ENCODE results near the gene EPS8L2.

The EPS8L2 gene

DNA sequence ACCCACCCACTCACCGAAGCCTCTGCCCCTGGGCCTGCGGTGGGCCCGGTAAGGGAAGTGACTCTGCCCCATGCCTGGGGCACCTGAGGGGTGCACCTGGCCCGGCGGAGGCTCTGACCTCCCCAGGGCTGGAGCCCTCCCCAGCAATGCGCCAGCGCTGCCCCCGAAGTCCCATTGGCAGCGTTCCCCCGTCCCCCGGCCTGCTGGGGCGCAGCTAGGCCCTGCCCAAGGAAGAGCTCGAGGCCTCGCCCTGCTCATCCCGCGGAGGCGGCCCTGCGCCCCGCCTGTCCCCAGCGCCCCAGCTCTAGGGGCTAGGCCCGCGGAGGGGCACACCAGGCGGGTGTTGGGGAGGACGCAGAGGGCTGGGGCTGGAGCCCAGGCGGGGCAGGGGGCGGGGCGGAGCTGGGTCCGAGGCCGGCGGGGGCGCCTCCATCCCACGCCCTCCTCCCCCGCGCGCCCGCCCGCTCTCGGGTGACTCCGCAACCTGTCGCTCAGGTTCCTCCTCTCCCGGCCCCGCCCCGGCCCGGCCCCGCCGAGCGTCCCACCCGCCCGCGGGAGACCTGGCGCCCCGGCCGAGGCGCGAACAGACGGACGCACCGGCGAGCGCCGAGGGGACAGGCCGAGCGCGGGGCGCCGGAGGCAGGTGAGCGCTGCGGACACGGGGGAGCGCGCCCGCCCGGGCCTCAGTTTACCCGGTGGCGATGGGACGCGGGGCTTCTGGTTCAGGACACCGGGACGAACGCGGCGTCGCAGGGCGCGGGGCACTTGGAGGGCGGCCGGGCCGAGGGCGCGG lies at the start of gene EPS8L2:
Gene EPS8L2 (plus strand): TSS at position 586 of the 793 bp plus-strand sequence. CDS start 3,177 bp downstream, outside the sequence.
- no peak for DNase-seq (ENCODE audit: low read depth)

DNA sequence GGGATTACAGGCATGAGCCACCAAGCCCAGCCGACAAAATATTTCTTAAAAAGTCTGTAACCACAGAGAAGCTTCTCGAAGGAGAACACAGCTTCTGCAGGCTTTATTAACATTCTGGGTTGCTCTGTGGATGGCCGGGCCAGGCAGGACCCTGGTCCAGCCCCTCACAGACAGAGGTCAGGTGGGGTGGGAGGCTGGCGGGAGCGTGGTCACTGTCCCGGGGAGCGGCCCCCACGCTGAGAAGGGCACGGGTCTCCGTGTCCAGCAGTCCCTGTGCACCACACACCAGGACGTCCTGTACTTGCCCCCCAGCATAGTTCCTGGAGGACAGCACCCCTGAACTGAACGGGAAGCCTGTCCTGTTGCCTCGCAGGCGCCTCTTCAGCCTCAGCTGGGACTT lies 49.6 kb upstream of the EPS8L2 start:
- DNase-seq (ENCODE audit: low read depth): no peak

DNA sequence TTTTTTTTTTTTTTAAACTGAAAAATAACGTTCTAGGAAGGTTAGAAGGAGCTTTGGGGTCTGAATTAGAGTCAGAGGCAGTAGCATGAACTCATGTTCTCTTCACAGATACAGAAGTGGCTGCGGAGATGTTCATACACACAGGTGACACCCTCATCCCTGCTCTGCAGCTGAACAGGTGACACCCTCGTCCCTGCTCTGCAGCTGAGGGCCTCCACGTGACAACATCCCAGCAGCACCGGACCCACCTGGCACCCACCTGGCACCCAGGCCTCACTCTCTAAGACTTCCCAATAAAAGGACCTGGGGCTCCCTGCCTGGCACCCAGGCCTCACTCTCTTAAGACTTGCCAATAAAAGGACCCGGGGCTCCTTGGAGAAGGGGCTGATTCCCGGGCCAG lies 49.2 kb upstream of the EPS8L2 start:
- DNase-seq (ENCODE audit: low read depth): no peak

DNA sequence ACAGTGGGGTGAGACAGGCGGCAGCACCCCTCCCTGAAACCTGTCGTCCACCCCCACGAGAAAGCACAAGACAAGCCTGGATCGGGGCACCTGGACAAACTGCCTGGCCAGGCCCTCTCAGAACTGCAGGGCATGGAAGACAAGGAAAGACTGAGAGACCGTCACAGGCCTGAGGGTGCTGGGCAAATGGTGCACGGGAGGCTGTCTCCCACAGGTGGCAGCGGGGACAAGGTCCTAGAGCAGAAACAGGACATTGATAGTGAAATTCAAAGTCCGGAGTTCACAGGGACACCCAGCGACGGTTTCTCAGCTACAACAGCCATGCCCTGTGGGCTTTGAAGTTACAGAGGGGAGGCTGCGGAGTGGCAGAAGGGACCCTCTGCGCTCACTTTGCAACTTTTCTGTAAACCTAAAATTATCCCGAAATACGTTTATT lies 48.3 kb upstream of the EPS8L2 start:
- DNase-seq (ENCODE audit: low read depth): no peak

DNA sequence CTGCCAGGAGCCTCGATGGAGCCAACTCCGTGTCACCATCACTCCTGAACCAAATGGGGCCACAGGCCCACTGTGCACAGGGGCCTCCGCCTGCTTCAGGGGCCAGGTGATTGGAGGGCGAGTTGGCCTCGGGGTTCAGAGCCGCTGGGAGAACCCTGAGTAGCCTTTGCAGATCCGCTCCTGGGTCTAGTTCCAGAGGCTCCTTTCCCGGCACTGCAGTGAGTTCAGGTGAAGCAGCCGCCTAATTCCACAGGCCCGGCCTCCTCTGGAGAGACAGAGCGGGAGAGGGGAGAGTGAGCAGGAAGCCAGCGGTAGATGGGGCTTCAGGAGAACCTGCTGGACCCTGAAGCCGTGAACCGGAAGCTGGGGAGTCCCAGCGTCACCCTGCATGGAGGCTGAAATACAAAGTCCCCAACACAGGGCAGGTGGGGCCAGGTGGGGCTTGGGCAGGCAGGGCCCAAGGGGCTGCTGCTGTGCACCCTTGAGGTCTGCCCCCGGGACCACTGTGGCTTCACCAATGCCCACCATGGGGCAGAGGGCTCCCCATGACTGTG lies 46.4 kb upstream of the EPS8L2 start:
- no peak for DNase-seq (ENCODE audit: low read depth)

DNA sequence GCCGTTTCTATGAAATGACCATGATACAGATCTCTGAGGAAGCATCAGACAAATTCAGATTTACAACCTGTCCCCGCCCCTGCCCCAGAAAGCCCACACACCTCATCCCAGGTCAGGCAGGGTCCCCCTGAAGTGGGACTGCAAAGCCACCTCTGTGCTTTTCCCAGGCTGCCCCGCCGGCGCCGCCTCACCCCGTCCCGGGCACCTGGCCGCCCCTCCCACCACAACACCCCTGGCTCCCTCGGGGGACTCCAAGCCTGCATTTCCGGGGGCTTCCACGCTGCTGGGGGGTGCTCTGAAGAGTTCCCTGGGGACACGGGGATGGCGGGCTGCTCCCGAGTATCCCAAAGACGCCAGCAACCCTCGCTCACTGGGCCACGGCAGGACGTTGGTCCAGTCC lies 45.8 kb upstream of the EPS8L2 start:
- DNase-seq (ENCODE audit: low read depth): no peak

DNA sequence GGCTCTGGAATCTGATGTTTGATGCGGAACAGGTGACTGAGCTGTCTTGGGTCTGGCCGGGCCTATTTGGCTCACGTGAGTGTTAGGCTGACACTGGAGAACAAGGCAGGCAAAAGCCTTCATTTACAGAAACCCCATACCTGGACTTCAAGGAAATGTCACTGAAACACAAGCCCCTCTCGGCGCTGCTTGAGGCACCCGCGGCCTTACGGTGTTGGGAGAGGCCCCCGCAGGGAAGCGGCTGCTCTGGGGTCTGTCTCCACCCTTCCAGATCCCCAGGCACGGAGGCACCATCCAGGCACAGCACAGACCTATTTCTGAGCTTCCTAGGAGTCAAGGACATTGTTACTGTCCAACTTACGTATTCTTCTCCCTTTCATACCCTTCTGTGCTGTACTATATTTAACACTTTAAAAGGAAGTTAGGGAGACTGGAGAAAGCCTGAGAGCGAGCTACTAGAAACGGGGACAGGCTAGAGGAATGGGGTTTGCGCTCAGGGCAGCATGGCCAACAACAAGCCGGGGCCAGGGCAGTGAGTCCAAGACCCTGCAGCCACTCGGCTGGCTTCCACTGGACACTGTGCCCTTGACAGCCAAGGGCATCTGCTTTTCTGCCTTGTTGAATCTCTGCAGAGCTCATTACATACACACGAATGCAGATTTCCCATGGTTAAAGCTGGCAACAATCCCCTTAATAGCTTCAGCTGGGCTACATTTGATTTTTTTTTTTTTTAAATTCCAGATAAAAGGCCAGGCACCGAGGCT lies 45.2 kb upstream of the EPS8L2 start:
- no peak for DNase-seq (ENCODE audit: low read depth)

DNA sequence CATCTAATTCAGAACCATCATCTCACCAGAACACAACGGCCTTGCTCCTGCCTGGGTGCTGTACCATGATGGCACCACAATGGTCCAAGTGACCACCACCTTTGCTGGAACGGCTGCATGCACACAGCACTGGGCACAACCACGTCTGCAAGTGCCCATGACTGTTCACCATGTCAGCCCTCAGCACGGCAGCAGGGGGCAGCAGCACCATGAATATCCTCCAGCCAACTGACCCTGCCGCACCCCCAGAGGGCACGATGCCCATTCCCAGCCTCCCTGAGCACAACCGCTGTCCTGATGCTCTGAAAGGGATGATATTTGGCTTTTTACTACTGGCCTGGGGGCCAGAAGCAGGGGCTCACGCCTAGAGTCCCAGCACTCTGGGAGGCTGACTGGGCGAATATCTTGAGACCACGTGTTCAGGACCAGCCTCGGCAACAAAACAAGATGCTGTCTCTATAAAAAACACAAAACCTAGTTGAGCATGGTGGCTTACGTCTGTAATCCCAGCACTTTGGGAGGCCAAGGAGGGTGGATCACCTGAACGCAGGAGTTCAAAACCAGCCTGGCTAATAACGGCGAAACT lies 43.2 kb upstream of the EPS8L2 start:
- DNase-seq (ENCODE audit: low read depth): peak; percentile 47

DNA sequence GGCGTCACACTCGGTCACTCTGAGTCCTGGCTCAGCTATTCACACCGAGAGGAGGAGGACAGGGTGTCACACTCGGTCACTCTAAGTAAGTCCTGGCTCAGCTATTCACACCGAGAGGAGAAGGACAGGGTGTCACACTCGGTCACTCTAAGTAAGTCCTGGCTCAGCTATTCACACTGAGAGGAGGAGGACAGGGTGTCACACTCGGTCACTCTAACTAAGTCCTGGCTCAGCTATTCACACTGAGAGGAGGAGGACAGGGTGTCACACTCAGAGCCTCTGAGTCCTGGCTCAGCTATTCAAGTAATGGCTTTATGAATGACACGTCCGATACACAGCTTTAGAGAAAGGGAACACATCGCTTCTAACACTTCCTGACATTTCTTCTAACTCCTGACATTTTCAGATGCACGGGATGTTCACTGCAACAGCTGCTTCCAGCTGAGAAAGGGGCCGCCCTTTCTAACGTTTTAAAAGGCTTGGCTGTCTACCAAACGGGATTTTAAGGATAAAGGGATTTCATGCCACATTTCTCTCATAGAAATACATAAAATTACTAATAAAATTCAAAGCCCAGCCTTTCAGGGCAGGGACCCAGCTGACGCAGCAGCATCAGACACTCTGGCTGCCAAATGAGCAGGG lies 40.8 kb upstream of the EPS8L2 start:
- no peak for DNase-seq (ENCODE audit: low read depth)

DNA sequence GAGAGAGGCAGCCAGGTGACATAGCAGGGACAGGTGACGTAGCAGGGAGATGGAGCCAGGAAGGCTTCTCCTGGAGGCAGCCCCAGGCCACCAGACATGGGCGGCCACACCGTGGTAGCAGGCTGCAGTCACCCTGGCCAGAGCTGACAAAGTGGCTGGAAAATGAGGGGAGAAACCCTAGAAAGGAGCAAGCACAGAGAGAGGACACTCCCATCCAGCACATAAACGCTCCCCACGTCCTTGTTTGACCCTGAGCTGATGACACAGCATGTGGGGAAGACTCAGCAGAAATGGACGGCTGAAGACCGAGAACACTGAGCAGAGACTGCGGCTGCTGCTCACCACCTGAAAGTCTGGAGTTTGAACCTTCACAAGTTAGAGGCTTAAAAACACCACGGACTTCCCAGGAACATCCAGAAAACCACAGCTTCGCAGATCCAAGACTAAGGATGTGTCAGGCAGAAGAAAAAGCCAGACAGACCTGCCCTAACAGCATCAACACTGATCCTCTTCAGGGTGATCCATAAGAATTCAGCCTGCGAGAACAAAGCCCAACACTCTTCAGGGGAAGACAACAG lies 40.2 kb upstream of the EPS8L2 start:
- DNase-seq (ENCODE audit: low read depth): peak; percentile 49

DNA sequence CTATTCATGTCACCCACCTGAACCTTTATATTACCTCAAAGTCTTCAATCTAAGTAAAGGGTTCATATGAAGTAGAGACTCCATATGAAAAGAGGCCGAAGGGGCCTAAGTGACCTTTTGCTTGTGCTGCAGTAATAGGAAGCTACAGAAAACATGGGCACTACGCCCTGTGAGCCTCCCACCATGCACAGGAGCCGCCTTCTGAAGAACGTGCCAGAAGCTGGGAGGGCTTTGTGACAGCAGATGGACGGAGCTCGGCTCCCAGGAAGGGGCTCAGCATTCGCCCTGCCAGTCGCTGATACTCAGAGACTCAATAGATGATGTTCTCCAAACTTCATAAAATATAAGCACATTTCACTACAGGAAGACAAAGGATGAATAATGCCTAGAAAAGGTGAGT lies 32.2 kb upstream of the EPS8L2 start:
- DNase-seq (ENCODE audit: low read depth): no peak

DNA sequence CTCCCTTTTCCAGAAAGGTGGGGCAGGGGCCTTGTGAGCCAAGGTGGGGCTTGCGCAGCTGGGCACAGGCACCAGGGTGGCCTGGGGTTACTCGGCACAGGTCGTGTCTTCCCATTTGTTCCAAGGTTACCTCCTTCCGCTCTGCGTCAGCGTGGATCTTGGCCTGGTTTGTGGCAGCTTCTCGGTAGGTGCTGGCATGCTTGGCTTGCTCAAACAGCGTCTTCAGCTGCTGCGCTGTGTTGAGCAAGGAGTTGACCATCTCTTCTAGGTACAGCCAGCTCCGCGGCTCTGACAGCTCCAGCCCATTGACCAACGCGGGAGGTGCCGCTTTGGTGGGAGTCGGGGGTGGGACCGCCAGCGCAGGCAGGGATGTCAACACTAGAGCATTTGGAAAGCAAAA lies 31.6 kb upstream of the EPS8L2 start:
- DNase-seq (ENCODE audit: low read depth): no peak

DNA sequence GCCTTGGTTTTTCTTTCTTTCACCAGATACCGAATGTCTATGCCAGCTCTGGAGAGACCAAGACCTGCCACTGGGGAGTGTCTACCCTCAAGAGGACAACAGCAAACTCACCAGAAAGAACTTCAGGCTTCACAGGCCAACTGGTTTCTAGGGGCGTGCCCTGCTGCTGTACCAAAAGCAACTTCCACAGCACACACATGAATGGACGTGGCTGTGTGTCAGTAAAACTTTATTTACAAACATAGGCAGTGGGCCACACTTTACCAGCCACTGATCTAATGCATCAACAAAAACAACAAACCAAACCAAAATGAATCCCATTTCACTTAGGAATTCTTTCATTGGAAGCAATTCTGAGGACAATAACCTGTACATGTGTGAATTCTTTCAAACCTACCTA lies 27.7 kb upstream of the EPS8L2 start:
- no peak for DNase-seq (ENCODE audit: low read depth)

DNA sequence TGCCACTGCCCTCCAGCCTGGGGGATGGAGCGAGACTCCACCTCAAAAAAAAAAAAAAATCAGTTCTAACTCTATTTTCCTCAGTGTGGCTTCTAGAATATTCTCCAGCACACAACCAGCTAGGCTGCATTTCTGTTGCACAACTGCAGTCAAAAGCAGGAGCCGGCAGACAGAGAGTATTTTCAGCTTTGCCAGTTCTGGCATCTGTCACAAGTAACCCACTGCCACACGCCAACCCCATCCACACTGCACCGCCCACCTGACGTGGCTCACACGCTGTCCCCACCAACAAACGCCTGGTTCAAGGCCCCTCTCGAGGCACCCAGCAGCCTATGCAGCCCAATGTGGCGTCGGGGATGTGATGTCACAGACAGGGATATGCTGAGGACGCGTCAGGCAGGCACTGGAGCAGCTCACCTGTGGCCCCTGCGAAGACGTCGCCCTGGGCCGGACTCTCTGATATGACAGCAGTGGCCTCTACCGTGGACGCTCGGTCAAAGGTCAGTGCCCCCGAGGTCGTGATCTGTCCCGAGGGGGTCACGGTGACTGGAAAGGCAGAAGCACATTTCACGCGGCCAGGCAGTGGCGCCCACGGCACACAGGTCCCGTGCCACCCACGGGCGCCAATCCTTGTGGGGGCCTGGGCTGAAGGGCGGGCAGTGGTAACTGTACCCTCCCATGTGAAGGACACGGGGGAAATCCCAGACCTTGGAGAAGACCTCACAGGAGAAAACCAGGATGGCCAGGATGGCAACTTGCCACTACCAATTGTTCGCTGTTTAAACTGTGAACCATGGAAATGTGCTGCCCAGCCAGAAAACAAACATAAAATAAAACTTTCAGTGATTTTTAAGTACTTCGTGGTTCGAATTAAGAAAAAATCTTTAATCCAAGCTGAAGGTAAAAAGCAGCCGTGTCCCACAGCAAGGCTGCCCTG lies 26.5 kb upstream of the EPS8L2 start:
- DNase-seq (ENCODE audit: low read depth): no peak

DNA sequence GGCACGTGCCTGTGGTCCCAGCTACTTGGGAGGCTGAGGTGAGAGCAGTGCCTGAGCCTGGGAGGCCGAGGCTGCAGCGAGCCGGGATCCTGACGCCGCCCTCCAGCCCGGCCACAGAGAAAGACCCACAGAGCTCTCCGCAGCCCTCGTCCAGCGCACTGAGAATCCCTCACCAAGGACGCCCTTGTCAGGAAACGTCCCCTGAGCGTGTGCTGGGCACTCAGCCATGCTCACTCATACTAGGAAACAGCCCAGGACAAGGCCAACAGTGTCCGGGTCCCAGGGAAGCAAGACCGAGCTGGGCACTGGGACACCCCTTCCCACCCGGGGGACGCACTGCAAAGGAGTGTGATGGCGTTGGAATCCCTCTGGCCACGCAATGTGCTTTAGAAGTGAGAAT lies 25.6 kb upstream of the EPS8L2 start:
- no peak for DNase-seq (ENCODE audit: low read depth)

DNA sequence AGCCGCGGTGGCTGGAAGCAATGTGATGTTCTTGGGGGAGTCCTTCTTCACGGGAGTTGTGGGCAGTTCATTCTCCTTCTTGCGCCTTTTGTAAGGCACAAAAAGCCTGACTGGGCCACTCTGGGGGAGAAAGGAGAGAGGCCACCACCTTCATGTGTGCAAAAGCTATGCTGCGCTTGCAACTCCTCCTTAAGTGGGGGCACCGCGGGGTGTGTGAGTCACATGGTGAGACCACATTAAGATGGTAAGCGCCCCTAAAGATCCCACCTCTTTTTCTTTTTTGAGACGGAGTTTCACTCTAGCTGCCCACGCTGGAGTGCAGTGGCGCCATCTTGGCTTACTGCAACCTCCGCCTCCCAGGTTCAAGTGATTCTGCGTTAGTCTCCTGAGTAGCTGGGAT lies 25.1 kb upstream of the EPS8L2 start:
- no peak for DNase-seq (ENCODE audit: low read depth)

DNA sequence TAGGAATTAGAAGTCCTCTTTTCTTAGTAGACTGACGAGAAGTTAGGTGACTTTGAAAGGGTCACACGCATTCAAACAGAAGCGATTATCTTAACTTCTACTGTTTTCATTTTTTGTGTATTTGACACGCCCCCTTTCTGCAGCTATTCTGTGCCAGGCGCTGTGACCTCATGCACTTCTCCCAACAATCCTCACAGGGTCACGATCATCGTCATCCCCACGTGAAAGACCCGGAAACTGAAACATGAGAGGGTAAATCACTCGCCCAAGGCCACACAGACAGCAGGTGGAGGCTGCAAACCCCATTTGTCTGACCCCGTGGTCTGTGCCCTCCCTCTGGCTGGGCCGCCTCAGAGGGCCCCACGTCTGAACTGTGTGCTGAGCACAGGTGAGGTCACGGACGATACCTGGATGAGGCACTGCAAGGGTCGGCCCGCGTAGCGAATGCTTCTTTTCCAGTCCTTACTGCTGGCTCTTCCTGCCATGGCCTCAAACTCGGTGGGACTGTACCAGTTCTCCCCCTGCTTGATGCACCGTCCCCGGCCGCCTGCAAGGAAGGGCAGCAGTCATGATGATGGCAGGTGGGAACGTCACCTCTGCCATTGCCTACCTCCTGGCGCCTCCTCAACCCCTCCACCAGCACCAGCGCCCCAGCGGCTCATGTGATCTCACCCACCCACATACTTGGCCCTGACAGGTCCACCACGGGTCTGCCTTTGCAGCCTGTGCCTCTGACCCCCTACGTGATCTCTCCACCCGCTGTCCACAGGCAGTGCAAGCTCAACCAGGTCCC lies 19.4 kb upstream of the EPS8L2 start:
- DNase-seq (ENCODE audit: low read depth): no peak

DNA sequence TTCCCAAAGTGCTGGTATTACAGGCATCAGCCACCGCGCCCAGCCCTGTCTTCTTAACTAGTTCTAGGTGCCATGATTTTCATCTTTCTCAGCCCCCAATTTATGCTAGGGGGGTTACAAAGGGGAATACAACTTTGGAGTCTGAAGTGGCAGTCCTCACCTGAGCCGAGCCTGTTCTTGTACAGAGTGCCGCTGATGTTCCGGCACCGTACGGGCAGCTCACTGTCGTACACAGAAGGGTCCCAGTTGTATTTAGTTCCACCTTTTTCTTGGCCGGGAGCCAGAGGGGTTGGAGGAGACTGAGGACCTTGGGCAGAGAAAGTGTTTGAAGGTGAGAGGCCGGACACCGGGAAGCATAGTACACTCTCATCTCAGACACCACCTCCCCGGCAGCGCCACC lies 18.3 kb upstream of the EPS8L2 start:
- DNase-seq (ENCODE audit: low read depth): no peak

DNA sequence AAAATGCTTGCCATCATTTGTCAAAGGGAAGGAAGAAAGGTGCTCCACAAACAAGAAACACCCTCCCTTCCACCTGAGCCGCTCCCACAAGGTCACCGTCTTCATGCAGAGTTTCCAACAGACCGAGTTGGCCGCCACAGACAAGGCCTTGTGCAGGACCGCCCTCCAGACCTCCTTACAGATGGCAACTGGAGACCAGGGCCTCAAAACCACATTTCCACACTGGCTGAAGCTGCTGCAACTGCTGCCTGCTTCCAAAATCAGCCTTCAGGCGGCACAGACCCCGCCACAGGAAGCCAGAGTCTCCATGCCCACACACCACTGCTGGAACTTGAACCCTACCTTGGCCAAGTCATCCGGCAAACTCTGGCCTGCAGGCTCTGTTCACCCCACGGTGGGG lies 17.4 kb upstream of the EPS8L2 start:
- DNase-seq (ENCODE audit: low read depth): no peak

DNA sequence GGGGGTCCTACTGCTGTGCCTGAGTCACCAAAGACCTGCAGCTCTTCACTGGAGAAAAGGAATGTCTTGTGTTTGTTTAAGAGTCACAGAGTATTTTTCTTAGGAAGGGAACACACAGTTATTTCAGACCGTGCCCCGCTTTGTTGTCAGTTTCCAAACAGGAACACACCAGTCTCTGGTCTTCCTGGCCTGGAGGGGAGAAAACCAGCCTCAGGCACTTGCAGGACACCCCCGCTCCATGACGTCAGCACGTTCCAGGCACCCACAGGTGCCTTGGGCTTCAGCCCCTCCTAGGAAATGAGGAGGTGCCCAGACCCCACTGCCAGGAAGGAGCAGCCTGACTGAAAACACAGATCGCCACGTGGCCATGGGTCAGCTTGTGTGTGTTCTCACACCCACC lies 16.4 kb upstream of the EPS8L2 start:
- no peak for DNase-seq (ENCODE audit: low read depth)

Data from fibroblast of gingiva (primary cell).